ENCODE measurements around the gene C14orf180.

DNA sequence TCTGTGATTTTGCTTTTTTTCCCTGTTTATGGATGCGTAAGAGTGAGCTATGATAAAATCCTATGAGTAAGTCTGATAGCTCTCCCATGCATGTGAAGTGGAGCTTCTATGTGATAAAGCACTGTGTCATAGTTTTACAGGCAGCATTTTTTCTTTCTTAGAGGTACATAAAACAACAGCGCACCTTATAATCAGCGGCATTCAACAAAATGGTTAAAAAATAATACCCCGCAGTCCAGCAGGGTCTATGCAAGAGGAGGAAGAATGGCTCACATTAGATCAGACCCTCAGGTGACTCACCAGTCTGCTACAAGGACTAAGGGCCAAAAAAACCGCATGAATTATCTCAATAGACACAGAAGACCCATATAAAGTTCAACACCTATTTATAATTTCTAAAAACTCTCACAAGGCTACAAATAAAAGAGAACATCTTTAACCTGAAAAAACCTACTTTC lies 58.0 kb downstream of the C14orf180 start:
- TF ChIP-seq POLR2A (IDR thresholded peaks at IDR 0.05; ENCODE audit: low read length) (no peak), RAD21 (conservative IDR thresholded peaks at IDR 0.05 in 1 of 2, IDR thresholded peaks at IDR 0.05 in 1 of 2) (no peak), MAFK (IDR thresholded peaks at IDR 0.05; ENCODE audit: partially characterized antibody) (no peak), JUN (IDR thresholded peaks at IDR 0.05) (no peak), BHLHE40 (IDR thresholded peaks at IDR 0.05; ENCODE audit: low read depth, low read length) (no peak), CBX2 (IDR thresholded peaks at IDR 0.05; ENCODE audit: borderline replicate concordance, low read depth) (no peak), JUNB (IDR thresholded peaks at IDR 0.05) (no peak), RCOR1 (IDR thresholded peaks at IDR 0.05; ENCODE audit: low read depth, low read length) (no peak), SMC3 (IDR thresholded peaks at IDR 0.05) (no peak)
- TF ChIP-seq, protein P1, sequence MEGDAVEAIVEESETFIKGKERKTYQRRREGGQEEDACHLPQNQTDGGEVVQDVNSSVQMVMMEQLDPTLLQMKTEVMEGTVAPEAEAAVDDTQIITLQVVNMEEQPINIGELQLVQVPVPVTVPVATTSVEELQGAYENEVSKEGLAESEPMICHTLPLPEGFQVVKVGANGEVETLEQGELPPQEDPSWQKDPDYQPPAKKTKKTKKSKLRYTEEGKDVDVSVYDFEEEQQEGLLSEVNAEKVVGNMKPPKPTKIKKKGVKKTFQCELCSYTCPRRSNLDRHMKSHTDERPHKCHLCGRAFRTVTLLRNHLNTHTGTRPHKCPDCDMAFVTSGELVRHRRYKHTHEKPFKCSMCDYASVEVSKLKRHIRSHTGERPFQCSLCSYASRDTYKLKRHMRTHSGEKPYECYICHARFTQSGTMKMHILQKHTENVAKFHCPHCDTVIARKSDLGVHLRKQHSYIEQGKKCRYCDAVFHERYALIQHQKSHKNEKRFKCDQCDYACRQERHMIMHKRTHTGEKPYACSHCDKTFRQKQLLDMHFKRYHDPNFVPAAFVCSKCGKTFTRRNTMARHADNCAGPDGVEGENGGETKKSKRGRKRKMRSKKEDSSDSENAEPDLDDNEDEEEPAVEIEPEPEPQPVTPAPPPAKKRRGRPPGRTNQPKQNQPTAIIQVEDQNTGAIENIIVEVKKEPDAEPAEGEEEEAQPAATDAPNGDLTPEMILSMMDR (IDR thresholded peaks at IDR 0.05), result no peak
- TF ChIP-seq, protein P2, sequence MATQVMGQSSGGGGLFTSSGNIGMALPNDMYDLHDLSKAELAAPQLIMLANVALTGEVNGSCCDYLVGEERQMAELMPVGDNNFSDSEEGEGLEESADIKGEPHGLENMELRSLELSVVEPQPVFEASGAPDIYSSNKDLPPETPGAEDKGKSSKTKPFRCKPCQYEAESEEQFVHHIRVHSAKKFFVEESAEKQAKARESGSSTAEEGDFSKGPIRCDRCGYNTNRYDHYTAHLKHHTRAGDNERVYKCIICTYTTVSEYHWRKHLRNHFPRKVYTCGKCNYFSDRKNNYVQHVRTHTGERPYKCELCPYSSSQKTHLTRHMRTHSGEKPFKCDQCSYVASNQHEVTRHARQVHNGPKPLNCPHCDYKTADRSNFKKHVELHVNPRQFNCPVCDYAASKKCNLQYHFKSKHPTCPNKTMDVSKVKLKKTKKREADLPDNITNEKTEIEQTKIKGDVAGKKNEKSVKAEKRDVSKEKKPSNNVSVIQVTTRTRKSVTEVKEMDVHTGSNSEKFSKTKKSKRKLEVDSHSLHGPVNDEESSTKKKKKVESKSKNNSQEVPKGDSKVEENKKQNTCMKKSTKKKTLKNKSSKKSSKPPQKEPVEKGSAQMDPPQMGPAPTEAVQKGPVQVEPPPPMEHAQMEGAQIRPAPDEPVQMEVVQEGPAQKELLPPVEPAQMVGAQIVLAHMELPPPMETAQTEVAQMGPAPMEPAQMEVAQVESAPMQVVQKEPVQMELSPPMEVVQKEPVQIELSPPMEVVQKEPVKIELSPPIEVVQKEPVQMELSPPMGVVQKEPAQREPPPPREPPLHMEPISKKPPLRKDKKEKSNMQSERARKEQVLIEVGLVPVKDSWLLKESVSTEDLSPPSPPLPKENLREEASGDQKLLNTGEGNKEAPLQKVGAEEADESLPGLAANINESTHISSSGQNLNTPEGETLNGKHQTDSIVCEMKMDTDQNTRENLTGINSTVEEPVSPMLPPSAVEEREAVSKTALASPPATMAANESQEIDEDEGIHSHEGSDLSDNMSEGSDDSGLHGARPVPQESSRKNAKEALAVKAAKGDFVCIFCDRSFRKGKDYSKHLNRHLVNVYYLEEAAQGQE (IDR thresholded peaks at IDR 0.05), result no peak
- TF ChIP-seq, protein P3, sequence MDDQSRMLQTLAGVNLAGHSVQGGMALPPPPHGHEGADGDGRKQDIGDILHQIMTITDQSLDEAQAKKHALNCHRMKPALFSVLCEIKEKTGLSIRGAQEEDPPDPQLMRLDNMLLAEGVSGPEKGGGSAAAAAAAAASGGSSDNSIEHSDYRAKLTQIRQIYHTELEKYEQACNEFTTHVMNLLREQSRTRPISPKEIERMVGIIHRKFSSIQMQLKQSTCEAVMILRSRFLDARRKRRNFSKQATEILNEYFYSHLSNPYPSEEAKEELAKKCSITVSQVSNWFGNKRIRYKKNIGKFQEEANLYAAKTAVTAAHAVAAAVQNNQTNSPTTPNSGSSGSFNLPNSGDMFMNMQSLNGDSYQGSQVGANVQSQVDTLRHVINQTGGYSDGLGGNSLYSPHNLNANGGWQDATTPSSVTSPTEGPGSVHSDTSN (IDR thresholded peaks at IDR 0.05), result no peak
- TF ChIP-seq, protein P4, sequence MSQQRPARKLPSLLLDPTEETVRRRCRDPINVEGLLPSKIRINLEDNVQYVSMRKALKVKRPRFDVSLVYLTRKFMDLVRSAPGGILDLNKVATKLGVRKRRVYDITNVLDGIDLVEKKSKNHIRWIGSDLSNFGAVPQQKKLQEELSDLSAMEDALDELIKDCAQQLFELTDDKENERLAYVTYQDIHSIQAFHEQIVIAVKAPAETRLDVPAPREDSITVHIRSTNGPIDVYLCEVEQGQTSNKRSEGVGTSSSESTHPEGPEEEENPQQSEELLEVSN (IDR thresholded peaks at IDR 0.05; ENCODE audit: borderline replicate concordance, low read depth), result no peak
